ENCODE results near the gene RPL4. TPM values are rescaled to one million over a fixed set of nuclear protein-coding genes. Genes with fewer than 3 reads are reported as not detected.
A peak's percentile ranks its signal among the peaks of the same experiment; 100 is the strongest.

Gene RPL4
- total RNA-seq, 1 donor from 2014 or later: 1,699 TPM

- no peaks in the 10 kb centered on the region for H3K27me3 ChIP-seq
- no peaks in the 10 kb centered on the region for H3K9me3 ChIP-seq
- no peaks in the 10 kb centered on the region for H3K4me1 ChIP-seq
- ATAC-seq (peak; percentile 23), DNase-seq (no peak)
- H3K4me3 ChIP-seq: no peak overlapping the region
- intact Hi-C loops (cut with DNase I): no loop called here
- no peak overlapping the region for H3K27ac ChIP-seq
- no peaks in the 10 kb centered on the region for H3K36me3 ChIP-seq
- no peak for TF ChIP-seq CTCF (IDR thresholded peaks at IDR 0.05)
Measured at GRCh38 chr15:66459818-66460615, 44.6 kb downstream of the RPL4 start.

GRCh38 chr15:66456211-66456610 is 48.4 kb downstream of the RPL4 start:
- intact Hi-C loops (cut with DNase I): no loop called here
- Histone ChIP-seq H3K4me1 (no peaks in the 10 kb centered on the region), H3K9me3 (no peaks in the 10 kb centered on the region), H3K36me3 (no peaks in the 10 kb centered on the region), H3K4me3 (no peak overlapping the region), H3K27ac (no peak overlapping the region), H3K27me3 (no peaks in the 10 kb centered on the region)
- ATAC-seq (no peak), DNase-seq (no peak)
- no peak for TF ChIP-seq CTCF (IDR thresholded peaks at IDR 0.05)

- no peaks in the 10 kb centered on the region for H3K4me1 ChIP-seq
- no peak overlapping the region for H3K4me3 ChIP-seq
- no peak for TF ChIP-seq CTCF (IDR thresholded peaks at IDR 0.05)
- ATAC-seq (peak; percentile 72), DNase-seq (no peak)
- H3K27me3 ChIP-seq: no peaks in the 10 kb centered on the region
- intact Hi-C loops (cut with DNase I): no loop called here
- no peak overlapping the region for H3K27ac ChIP-seq
- no peaks in the 10 kb centered on the region for H3K36me3 ChIP-seq
- no peaks in the 10 kb centered on the region for H3K9me3 ChIP-seq
Measured at GRCh38 chr15:66454143-66454542, 50.5 kb downstream of the RPL4 start.

GRCh38 chr15:66452971-66453580 is 51.6 kb downstream of the RPL4 start:
- H3K36me3 ChIP-seq: no peaks in the 10 kb centered on the region
- DNase-seq (no peak), ATAC-seq (peak; percentile 58)
- no peak for TF ChIP-seq CTCF (IDR thresholded peaks at IDR 0.05)
- no peak overlapping the region for H3K27ac ChIP-seq
- H3K4me1 ChIP-seq: no peaks in the 10 kb centered on the region
- H3K9me3 ChIP-seq: no peaks in the 10 kb centered on the region
- no peaks in the 10 kb centered on the region for H3K27me3 ChIP-seq
- H3K4me3 ChIP-seq: no peak overlapping the region
- intact Hi-C loops (cut with DNase I): no loop called here

GRCh38 chr15:66452420-66452819 is 52.2 kb downstream of the RPL4 start:
- Histone ChIP-seq H3K4me3 (no peak overlapping the region), H3K27ac (no peak overlapping the region), H3K27me3 (no peaks in the 10 kb centered on the region), H3K9me3 (no peaks in the 10 kb centered on the region), H3K36me3 (no peaks in the 10 kb centered on the region), H3K4me1 (no peaks in the 10 kb centered on the region)
- intact Hi-C loops (cut with DNase I): no loop called here
- TF ChIP-seq CTCF (IDR thresholded peaks at IDR 0.05): no peak
- ATAC-seq (no peak), DNase-seq (no peak)

Small RNA genes lying within 50 kb of the gene (microRNA-seq; reads per million reads assigned to microRNA genes)
- not detected for gene MIR4512 (ENCODE audit: borderline microRNAs expressed)

Other genes starting within 250 kb of the RPL4 start
- 27.1 TPM for gene DIS3L, start 211.3 kb downstream of the RPL4 start, total RNA-seq
- 4.6 TPM for gene TIPIN, start 148.2 kb downstream of the RPL4 start, total RNA-seq
- 44.5 TPM for gene MAP2K1, start 117.9 kb downstream of the RPL4 start, total RNA-seq
- gene SNAPC5, start 7.1 kb downstream of the RPL4 start, total RNA-seq: 29.9 TPM
- gene ZWILCH, start 471 bp upstream of the RPL4 start, total RNA-seq: 4.6 TPM
- not detected for gene LCTL, start 61.1 kb upstream of the RPL4 start, total RNA-seq
- gene SMAD6, start 197.4 kb upstream of the RPL4 start, total RNA-seq: 167 TPM